AG10803 (cell line): ENCODE measurements around the gene DPP6.
A peak's percentile ranks its signal among the peaks of the same experiment; 100 is the strongest.

Experiments
- DNase-seq: peaks from one replicate; pipeline ENCODE4 v3.0.0; 2010; ENCODE audit warnings: low read depth
- H3K4me3 ChIP-seq: 2 replicates; pipeline ENCODE4 v1.5.1; 2011; ENCODE audit warnings: mild to moderate bottlenecking, low read length, control low read depth
- TF ChIP-seq, protein P1 (sequence below): conservative IDR thresholded peaks from 2 replicates; pipeline ENCODE4 v1.5.1; 2011; ENCODE audit warnings: mild to moderate bottlenecking, low read length, control low read depth, inconsistent platforms

The DPP6 gene

GRCh38 chr7:154503962-154504550 is 451.9 kb downstream of the DPP6 start:
- peak; percentile 7 for DNase-seq
- H3K4me3 ChIP-seq: no peak overlapping the region
- TF ChIP-seq, protein P1, sequence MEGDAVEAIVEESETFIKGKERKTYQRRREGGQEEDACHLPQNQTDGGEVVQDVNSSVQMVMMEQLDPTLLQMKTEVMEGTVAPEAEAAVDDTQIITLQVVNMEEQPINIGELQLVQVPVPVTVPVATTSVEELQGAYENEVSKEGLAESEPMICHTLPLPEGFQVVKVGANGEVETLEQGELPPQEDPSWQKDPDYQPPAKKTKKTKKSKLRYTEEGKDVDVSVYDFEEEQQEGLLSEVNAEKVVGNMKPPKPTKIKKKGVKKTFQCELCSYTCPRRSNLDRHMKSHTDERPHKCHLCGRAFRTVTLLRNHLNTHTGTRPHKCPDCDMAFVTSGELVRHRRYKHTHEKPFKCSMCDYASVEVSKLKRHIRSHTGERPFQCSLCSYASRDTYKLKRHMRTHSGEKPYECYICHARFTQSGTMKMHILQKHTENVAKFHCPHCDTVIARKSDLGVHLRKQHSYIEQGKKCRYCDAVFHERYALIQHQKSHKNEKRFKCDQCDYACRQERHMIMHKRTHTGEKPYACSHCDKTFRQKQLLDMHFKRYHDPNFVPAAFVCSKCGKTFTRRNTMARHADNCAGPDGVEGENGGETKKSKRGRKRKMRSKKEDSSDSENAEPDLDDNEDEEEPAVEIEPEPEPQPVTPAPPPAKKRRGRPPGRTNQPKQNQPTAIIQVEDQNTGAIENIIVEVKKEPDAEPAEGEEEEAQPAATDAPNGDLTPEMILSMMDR: peak; percentile 49

DNA sequence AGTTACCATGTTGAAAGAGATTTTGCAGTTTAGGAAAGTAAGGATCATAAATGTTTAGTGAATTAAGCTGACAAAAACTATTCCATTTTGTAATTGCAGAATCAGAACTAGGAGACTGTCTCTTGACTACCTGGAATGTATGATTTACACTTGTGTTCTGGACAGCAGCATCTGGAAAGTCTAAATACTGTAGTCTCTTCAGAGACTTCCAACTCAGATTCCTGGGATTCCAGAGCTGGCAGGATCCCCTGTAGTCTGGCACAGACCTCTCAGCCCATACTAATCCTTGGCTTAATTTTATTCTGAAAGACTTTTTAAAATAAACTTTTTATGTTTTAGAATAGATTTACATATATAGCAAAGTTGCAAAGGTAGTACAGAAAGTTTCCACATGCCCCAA is 452.7 kb downstream of the DPP6 start:
- TF ChIP-seq, protein P1: no peak
- no peak for DNase-seq

DNA sequence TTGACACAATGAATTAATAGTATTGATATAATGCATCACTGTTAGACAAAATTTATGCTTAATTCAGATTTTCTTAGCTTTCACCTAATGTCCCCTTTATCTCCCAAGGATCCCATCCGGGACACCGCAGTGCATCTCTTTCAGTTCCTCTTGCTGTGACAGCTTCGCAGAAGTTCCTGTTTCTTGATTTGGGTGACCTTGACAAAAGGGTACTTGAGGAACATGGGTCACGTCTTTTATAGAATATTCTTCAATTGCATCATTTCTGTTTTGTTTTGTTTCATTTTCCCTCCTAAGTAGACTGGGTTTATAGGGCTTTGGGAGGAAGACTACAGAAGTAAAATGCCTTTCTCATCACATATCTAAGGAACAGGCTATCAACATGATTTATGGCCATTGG is 453.2 kb downstream of the DPP6 start:
- TF ChIP-seq, protein P1: no peak
- H3K4me3 ChIP-seq: no peak overlapping the region
- no peak for DNase-seq

More for the DNA sequence above, 452.7 kb downstream of the DPP6 start:
- no peak overlapping the region for H3K4me3 ChIP-seq

- H3K4me3 ChIP-seq: no peak overlapping the region
- DNase-seq: no peak
- TF ChIP-seq, protein P1: no peak
These were observed 457.0 kb downstream of the DPP6 start for GRCh38 chr7:154509192-154509591.

DNA sequence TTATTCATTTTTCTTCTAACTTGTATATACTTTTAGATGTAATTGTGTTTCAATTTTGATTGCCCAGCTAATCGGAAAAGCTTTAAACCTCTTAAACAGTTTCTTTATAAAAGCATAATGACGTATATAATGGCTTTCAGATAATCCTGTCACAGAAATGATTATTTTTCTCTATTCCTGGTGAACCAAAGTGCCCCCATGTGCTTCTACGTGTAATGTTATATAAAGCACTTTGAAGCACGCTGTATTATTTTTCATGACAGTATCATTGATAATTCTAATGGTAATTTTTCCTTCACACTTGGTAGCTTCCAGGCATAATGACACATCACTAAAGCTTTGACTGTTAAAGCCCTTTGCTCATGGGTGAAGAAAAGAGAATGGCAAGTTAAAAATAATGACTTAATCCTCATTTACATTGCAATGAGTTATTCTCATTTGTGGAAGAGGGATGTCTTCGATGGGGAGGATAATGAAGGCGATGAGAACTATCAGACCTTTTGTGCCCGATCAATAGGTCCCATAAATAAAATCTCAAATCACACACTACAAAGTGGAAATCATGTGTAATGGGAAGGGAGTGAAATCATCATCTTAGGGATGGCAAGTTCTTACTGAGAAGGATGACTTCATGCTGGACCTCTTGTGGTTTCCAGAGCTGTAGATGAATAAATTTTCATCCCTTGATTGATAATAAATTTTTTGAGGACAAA is 460.1 kb downstream of the DPP6 start:
- DNase-seq: no peak
- TF ChIP-seq, protein P1: no peak
- no peak overlapping the region for H3K4me3 ChIP-seq

DNA sequence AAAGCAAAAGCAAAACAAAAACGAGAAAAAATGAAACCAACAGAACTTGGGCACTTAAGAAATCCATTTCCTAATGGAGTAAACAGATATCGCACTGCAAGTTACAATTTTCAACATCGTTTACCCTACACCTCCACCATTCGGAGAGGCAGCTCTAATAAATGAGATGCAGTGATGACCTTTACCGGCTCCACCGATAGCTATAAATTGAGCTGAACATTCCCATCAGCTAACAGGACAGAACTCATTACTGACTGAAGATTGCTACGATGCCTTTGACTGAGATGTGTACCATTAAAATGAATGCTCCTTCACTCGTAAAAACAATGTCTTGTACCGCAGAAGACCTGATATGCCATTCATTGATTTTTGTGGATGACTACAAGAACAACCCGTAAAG is 465.6 kb downstream of the DPP6 start:
- no peak overlapping the region for H3K4me3 ChIP-seq
- TF ChIP-seq, protein P1: no peak
- no peak for DNase-seq

DNA sequence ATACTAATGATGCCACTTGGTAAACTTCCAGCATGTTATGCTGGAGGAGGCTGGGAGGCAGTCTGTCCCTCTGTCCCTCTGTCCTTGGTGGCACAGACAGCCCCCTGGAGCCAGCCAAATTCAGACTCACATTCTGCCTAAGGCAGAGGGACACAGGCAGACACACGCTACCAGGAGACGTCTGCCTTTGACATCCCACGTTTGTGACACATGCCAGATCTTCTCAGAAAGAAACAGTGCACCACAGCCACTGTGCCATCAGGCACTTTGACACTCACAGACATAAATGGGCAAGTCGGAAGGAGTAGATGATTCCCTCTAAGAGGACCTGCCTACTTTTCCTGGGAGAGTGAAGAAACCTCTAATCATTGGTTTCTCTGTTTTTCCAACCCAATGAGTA is 467.0 kb downstream of the DPP6 start:
- no peak overlapping the region for H3K4me3 ChIP-seq
- TF ChIP-seq, protein P1: no peak
- DNase-seq: no peak
